ENCODE data around the gene PPP4R3A.
"Not testable (repeated sequence)": the region's sequence is repeated elsewhere in the genome, so short reads cannot be mapped to it uniquely, and the experiment has no call there.

PPP4R3A gene

GRCh38 chr14:91506226-91506625 is 3.9 kb downstream of the PPP4R3A start:
- CTCF ChIA-PET: no interaction called here
- no peak for DNase-seq (ENCODE audit: low read depth, low spot score)

GRCh38 chr14:91503000-91503504 is 7.1 kb downstream of the PPP4R3A start:
- POLR2A ChIA-PET: no interaction called here

More at GRCh38 chr14:91506226-91506625, 3.9 kb downstream of the PPP4R3A start:
- POLR2A ChIA-PET: no interaction called here
- no peak for TF ChIP-seq CTCF (IDR thresholded peaks at IDR 0.05; ENCODE audit: insufficient read depth, low read length, missing control alignments)
- no peak overlapping the region for H3K4me3 ChIP-seq (ENCODE audit: low read depth, low read length)

GRCh38 chr14:91501951-91502930 is 7.9 kb downstream of the PPP4R3A start:
- POLR2A ChIA-PET: no interaction called here
- CTCF ChIA-PET: no interaction called here
- TF ChIP-seq CTCF (IDR thresholded peaks at IDR 0.05; ENCODE audit: insufficient read depth, low read length, missing control alignments): no peak

More at GRCh38 chr14:91503000-91503504, 7.1 kb downstream of the PPP4R3A start:
- H3K4me3 ChIP-seq (ENCODE audit: low read depth, low read length): no peak overlapping the region
- DNase-seq (ENCODE audit: low read depth, low spot score): no peak
- CTCF ChIA-PET: no interaction called here
- TF ChIP-seq CTCF (IDR thresholded peaks at IDR 0.05; ENCODE audit: insufficient read depth, low read length, missing control alignments): no peak

DNA sequence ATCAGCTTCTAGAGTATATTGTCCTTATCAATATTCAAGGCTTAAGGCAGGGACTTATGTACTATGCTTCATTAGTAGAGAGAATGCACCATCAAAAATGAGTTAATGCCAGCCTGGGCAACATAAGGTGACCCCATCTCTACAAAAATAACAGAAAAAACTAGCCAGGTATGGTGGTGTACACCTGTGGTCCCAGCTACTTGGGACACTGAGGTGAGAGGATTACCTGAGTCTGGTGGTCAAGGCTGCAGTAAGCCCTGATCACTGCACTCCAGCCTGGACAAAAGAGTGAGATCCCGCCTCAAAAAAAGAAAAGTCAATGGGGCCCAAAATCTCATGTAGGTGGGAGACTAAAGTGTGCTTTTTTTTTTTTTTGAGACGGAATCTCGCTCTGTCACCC is 8.8 kb downstream of the PPP4R3A start:
- CTCF ChIA-PET: no interaction called here
- POLR2A ChIA-PET: no interaction called here
- no peak for DNase-seq (ENCODE audit: low read depth, low spot score)
- no peak overlapping the region for H3K4me3 ChIP-seq (ENCODE audit: low read depth, low read length)
- TF ChIP-seq CTCF (IDR thresholded peaks at IDR 0.05; ENCODE audit: insufficient read depth, low read length, missing control alignments): no peak

More at GRCh38 chr14:91501951-91502930, 7.9 kb downstream of the PPP4R3A start:
- no peak for DNase-seq (ENCODE audit: low read depth, low spot score)
- H3K4me3 ChIP-seq (ENCODE audit: low read depth, low read length): no peak overlapping the region

DNA sequence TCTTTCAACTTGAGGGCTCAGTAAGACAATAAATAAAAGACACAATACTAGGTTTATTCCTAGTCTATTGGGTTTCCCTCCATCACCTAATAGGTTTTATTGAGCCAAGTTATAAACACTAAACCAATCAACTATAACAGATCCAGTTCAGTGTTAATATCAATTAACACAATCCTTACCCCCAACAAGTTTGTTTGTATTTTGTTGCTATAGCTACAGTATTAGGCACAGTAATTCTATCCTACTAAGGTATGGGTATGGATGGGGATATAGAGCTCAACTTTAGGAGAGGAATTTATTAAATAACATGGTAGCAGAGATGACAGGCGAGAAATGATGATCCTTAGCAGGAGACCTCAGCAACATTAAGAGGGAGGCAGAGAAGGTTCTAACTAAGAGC is 13.3 kb downstream of the PPP4R3A start:
- no peak for DNase-seq (ENCODE audit: low read depth, low spot score)
- POLR2A ChIA-PET: no interaction called here
- H3K4me3 ChIP-seq (ENCODE audit: low read depth, low read length): no peak overlapping the region
- CTCF ChIA-PET: no interaction called here
- no peak for TF ChIP-seq CTCF (IDR thresholded peaks at IDR 0.05; ENCODE audit: insufficient read depth, low read length, missing control alignments)

DNA sequence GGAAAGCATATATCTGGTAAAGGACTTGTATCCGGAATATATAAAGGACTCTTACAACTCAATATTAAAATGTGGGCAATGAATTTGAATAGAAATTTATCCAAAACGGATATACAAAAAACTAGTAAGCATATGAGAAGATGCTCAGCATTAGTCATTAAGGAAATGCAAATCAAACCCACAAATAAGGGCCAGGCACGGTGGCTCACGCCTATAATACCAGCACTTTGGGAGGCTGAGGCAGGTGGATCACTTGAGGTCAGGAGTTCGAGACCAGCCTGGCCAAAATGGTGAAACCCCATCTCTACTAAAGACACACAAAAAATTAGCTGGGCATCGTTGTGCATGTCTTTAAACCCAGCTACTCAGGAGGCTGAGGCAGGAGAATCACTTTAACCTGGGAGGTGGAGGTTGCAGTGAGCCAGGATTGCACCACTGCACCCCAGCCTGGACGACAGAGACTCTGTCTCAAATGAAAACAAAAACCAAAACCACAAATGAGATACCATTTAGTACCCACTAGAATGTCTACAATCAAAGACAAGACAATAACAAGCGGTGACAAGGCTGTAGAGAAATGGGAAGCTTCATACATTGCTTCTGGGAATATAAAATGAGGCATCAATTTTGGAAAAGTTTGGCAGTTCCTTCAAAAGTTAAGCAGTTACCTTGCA is 15.6 kb downstream of the PPP4R3A start:
- H3K4me3 ChIP-seq (ENCODE audit: low read depth, low read length); DNase-seq (ENCODE audit: low read depth, low spot score); CTCF ChIA-PET; POLR2A ChIA-PET: not testable (repeated sequence)
